GM12892 (cell line): ENCODE results near the gene DCTN5.

Experiments used
- POLR2A ChIP-seq: IDR thresholded peaks from 2 replicates; pipeline ENCODE4 v1.6.1; 2011; ENCODE audit warnings: low read depth, low read length, control low read depth
- POLR2AphosphoS5 ChIP-seq: IDR thresholded peaks from 2 replicates; pipeline ENCODE4 v1.6.1; 2011; ENCODE audit warnings: low read depth, low read length, control low read depth

GRCh38 chr16:23673971-23674614 is 32.8 kb downstream of the DCTN5 start:
- no peak for TF ChIP-seq POLR2A
- no peak for TF ChIP-seq POLR2AphosphoS5
